SK-N-MC (cell line): Measurements from ENCODE around the gene NPLOC4.

Experiments
- EZH2 ChIP-seq: fragments of 200-600 bp; sonication (generic); IDR thresholded peaks from one replicate; pipeline ENCODE4 v1.6.1; 2017; ENCODE audit warnings: antibody characterized with exemption
- POLR2AphosphoS5 ChIP-seq: IDR thresholded peaks from 2 replicates; pipeline ENCODE4 v1.6.1; 2012; ENCODE audit warnings: mild to moderate bottlenecking, low read depth, low read length, borderline replicate concordance

DNA sequence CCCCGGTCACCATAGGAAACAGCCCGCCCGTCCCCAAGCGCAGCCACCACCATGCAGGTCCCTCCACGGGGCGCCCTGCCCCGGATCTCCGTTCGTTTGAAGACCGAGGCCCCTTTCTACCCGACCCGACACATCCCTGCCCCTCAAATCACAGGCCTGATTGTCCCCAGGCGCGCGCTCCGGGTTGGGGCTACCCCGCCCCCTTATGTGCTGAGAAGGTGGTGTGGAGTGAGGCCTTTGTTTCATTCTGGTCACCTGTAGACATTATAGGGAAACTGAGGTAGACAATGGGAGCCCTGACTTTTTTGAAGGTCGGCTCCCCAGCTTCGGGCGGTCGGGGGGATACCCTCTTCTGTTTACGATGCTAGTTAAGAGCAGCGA, 123.5 kb downstream of the NPLOC4 start:
- TF ChIP-seq POLR2AphosphoS5 (no peak), EZH2 (no peak)
